Spleen (tissue), 11 donors: ENCODE results near the gene PTPRG. TPM values are rescaled to one million over a fixed set of nuclear protein-coding genes. Genes with fewer than 3 reads are reported as not detected.

Experiments used
- DNase-seq: peaks from one replicate; pipeline ENCODE4 v3.0.0-alpha.2; 2020
- H3K27ac ChIP-seq, 8 donors: fragments of 200-600 bp; sonication (generic) in 7 of 8; 1 replicate in 4 of 8; 2 replicates in 4 of 8; pipeline versions ENCODE4 v1.5.0 to v1.8.0; 2016 to 2021; ENCODE audit warnings: inconsistent platforms in 4 of 8, mild to moderate bottlenecking in 4 of 8, moderate library complexity in 1 of 8
- H3K27me3 ChIP-seq, 7 donors: fragments of 200-600 bp; sonication (generic) in 6 of 7; replicated peaks in 1 of 7; 1 replicate in 4 of 7; 2 replicates in 3 of 7; pipeline versions ENCODE4 v1.5.0 to v1.8.0; 2016 to 2021; ENCODE audit warnings: inconsistent platforms in 3 of 7, mild to moderate bottlenecking in 1 of 7
- H3K36me3 ChIP-seq, 6 donors: fragments of 200-600 bp; sonication (generic) in 5 of 6; 1 replicate in 4 of 6; 2 replicates in 2 of 6; pipeline versions ENCODE4 v1.5.0 to v1.8.0; 2016 to 2021; ENCODE audit warnings: inconsistent platforms in 2 of 6
- H3K4me1 ChIP-seq, 6 donors: fragments of 200-600 bp; sonication (generic) in 5 of 6; 1 replicate in 3 of 6; 2 replicates in 3 of 6; pipeline versions ENCODE4 v1.5.0 to v1.8.0; 2016 to 2021; ENCODE audit warnings: inconsistent platforms in 3 of 6
- H3K4me3 ChIP-seq, 8 donors: fragments of 200-600 bp; sonication (generic) in 7 of 8; 1 replicate in 4 of 8; 2 replicates in 4 of 8; pipeline versions ENCODE4 v1.5.0 to v1.8.0; 2016 to 2021; ENCODE audit warnings: inconsistent platforms in 4 of 8, mild to moderate bottlenecking in 4 of 8, moderate library complexity in 2 of 8
- H3K9me3 ChIP-seq, 8 donors: fragments of 200-600 bp; sonication (generic) in 7 of 8; 1 replicate in 4 of 8; 2 replicates in 4 of 8; pipeline versions ENCODE4 v1.5.0 to v1.8.0; 2016 to 2021; ENCODE audit warnings: inconsistent platforms in 4 of 8
- CTCF ChIP-seq, 11 experiments: fragments of 200-600 bp in 7 of 11; fragments of 450-650 bp in 4 of 11; sonication (generic) in 4 of 11; IDR thresholded peaks in 8 of 11; conservative IDR thresholded peaks in 3 of 11; 1 replicate in 7 of 11; 2 replicates in 4 of 11; pipeline versions ENCODE4 v1.4.0 to v1.8.0; 2016 to 2021; ENCODE audit warnings: antibody characterized with exemption in 11 of 11, inconsistent platforms in 4 of 11, mild to moderate bottlenecking in 1 of 11
- POLR2A ChIP-seq, 3 donors: fragments of 450-650 bp; IDR thresholded peaks; one replicate each; pipeline ENCODE4 v1.5.1; 2017; ENCODE audit warnings: antibody characterized with exemption in 3 of 3, mild to moderate bottlenecking in 1 of 3
- POLR2AphosphoS5 ChIP-seq, 3 donors: sonication (generic); formaldehyde crosslinking; IDR thresholded peaks; one replicate each; pipeline ENCODE4 v1.5.1; 2017; ENCODE audit warnings: antibody characterized with exemption in 3 of 3
- WGBS, 5 donors: extraction: QIAGEN DNeasy Blood & Tissue Kit in 3 of 5; methylation state at CpG; one replicate each; pipeline versions ENCODE4 v1.1.5 to v1.1.7; 2013 to 2018; 5-methylcytosine and 5-hydroxymethylcytosine counted together
- intact Hi-C: fragments of 100-400 bp; cut with DNase I; formaldehyde crosslinking; loops from one replicate; pipeline ENCODE4 v1.15.0; 2023; ENCODE audit warnings: low total_unique reads
- polyA plus RNA-seq, 3 donors: library from polyadenylated mRNA; stranded (reverse); fragments of 200-250 nt; gene quantifications; one replicate each; pipeline ENCODE4 v1.2.1, GENCODE V29; 2013
- total RNA-seq, 7 donors: library from RNA; depleted of rRNA in 3 of 7; stranded (reverse); fragments of >200 nt in 3 of 7; fragmentation: NEBNext Ultra II Directional in 4 of 7; extraction: Animal tissue kit (Norgen Biotek cat#: 25700) in 4 of 7; gene quantifications; one replicate each; pipeline versions ENCODE4 v1.1.0 to v1.2.1, GENCODE V29; 2016 to 2021
- donor health status: healthy with polysubstance abuse.
- donor health status: DM: no; HTN: no; CAD: no; lungs with moderate emphysema.
- donor health status: DM: no; HTN: no; CAD: no.
- donor health status: Bipolar disorder and iron deficiency.
- donor health status: healthy.
- donor health status: DM: no; HTN: no; CAD: no.
- donor health status: DM: yes; HTN: yes; CAD: no.

PTPRG gene
- total and polyA plus RNA-seq, 10 donors = 0.89 to 77.0 (median 34.5) TPM

- Histone ChIP-seq H3K9me3 (peaks cover 0 to 8% (median 0%) of the 10 kb centered on the region in 8 donors), H3K36me3 (no peaks in the 10 kb centered on the region), H3K4me1 (no peaks in the 10 kb centered on the region), H3K27me3 (no peaks in the 10 kb centered on the region), H3K27ac (no peak overlapping the region), H3K4me3 (no peak overlapping the region)
- no peak for DNase-seq
- intact Hi-C loops = no loop called here
- WGBS, 5 donors = 60 to 78% (median 68%) methylated on average over 3 of the region's 3 CpGs
- TF ChIP-seq POLR2AphosphoS5 (IDR thresholded peaks at IDR 0.05) (no peak), CTCF (IDR thresholded peaks at IDR 0.05 in 8 of 11, conservative IDR thresholded peaks at IDR 0.05 in 3 of 11) (no peak), POLR2A (IDR thresholded peaks at IDR 0.05) (no peak)
Measured at GRCh38 chr3:62007036-62007435, 445.7 kb downstream of the PTPRG start.

- 87 to 94% (median 91%) methylated on average over 9 of the region's 9 CpGs for WGBS, 5 donors
- Histone ChIP-seq H3K9me3 (peaks cover 0 to 8% (median 0%) of the 10 kb centered on the region in 8 donors), H3K4me3 (no peak overlapping the region), H3K27me3 (no peaks in the 10 kb centered on the region), H3K4me1 (no peaks in the 10 kb centered on the region), H3K36me3 (no peaks in the 10 kb centered on the region), H3K27ac (no peak overlapping the region)
- DNase-seq = no peak
- intact Hi-C loops = no loop called here
- TF ChIP-seq POLR2A (IDR thresholded peaks at IDR 0.05) (no peak), CTCF (IDR thresholded peaks at IDR 0.05 in 8 of 11, conservative IDR thresholded peaks at IDR 0.05 in 3 of 11) (no peak), POLR2AphosphoS5 (IDR thresholded peaks at IDR 0.05) (no peak)
Measured at GRCh38 chr3:62010989-62011388, 449.6 kb downstream of the PTPRG start.

GRCh38 chr3:62011666-62012065 lies 450.3 kb downstream of the PTPRG start:
- no peaks in the 10 kb centered on the region for H3K27me3 ChIP-seq
- intact Hi-C loops = no loop called here
- no peak for TF ChIP-seq POLR2A (IDR thresholded peaks at IDR 0.05)
- no peak for TF ChIP-seq POLR2AphosphoS5 (IDR thresholded peaks at IDR 0.05)
- no peak for TF ChIP-seq CTCF (IDR thresholded peaks at IDR 0.05 in 8 of 11, conservative IDR thresholded peaks at IDR 0.05 in 3 of 11)
- no peaks in the 10 kb centered on the region for H3K4me1 ChIP-seq
- peaks cover 0 to 8% (median 0%) of the 10 kb centered on the region in 8 donors for H3K9me3 ChIP-seq
- no peaks in the 10 kb centered on the region for H3K36me3 ChIP-seq
- H3K27ac ChIP-seq = no peak overlapping the region
- no peak overlapping the region for H3K4me3 ChIP-seq
- DNase-seq = no peak
- WGBS, 5 donors = 89 to 96% (median 92%) methylated on average over 5 of the region's 5 CpGs

- Histone ChIP-seq H3K4me3 (no peak overlapping the region), H3K4me1 (no peaks in the 10 kb centered on the region), H3K36me3 (no peaks in the 10 kb centered on the region), H3K27ac (no peak overlapping the region), H3K9me3 (peaks cover 0 to 15% (median 0%) of the 10 kb centered on the region in 8 donors), H3K27me3 (no peaks in the 10 kb centered on the region)
- intact Hi-C loops = no loop called here
- no peak for DNase-seq
- TF ChIP-seq CTCF (IDR thresholded peaks at IDR 0.05 in 8 of 11, conservative IDR thresholded peaks at IDR 0.05 in 3 of 11) = no peak
- TF ChIP-seq POLR2A (IDR thresholded peaks at IDR 0.05) = no peak
- no peak for TF ChIP-seq POLR2AphosphoS5 (IDR thresholded peaks at IDR 0.05)
- 82 to 91% (median 84%) methylated on average over 7 of the region's 7 CpGs for WGBS, 5 donors
Measured at GRCh38 chr3:62013951-62014350, 452.6 kb downstream of the PTPRG start.
